GM19324 (cell line): ENCODE results near the gene GSDMA.

ENCODE experiments used
- ATAC-seq: cut with Tn5 transposase; IDR thresholded peaks from one replicate; pipeline ENCODE4 v1.9.1; 2021; ENCODE audit warnings: mild to moderate bottlenecking, moderate library complexity; ENCODE audit not compliant: unreplicated experiment, low FRiP score

GSDMA gene

DNA sequence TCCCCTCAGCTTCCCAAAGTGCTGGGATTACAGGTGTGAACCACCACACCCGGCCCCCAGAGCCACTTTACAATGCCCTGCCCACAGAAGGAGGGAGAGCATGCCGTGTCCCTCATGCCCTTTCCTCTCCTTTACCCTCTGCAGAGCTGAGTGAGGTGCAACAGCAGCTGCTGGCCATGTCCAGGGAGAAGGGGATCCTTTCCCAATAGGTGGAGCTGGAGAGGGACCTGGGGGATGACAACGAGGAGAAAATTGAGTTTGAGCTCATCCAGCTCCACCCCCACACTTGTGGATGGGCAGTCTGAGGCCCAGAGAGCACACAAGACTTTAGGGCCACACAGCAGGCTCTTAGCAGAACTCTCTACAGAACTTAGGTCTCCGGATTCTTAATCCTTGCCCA, 7.9 kb upstream of the GSDMA start:
- no peak for ATAC-seq

DNA sequence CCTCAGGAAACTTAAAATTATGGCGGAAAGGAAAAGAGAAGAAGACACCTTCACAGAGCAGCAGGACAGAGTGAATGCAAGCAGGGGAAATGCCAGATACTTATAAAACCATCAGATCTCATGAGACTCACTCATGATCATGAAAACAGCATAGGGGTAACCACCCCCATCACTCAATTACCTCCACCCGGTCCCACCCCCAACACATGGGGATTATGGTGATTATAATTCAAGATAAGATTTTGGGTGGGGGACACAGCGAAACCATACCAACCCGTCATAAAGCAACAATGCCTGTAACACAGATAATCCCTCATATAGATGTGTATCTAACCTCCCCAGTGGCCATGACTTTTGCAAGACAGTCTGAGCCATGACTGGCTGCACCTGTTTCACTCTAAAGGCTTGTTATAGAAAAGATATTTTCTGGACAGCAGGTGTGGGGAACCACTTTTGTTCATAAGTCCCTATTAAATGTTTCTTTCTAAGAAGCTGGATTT, 7.0 kb upstream of the GSDMA start:
- no peak for ATAC-seq

DNA sequence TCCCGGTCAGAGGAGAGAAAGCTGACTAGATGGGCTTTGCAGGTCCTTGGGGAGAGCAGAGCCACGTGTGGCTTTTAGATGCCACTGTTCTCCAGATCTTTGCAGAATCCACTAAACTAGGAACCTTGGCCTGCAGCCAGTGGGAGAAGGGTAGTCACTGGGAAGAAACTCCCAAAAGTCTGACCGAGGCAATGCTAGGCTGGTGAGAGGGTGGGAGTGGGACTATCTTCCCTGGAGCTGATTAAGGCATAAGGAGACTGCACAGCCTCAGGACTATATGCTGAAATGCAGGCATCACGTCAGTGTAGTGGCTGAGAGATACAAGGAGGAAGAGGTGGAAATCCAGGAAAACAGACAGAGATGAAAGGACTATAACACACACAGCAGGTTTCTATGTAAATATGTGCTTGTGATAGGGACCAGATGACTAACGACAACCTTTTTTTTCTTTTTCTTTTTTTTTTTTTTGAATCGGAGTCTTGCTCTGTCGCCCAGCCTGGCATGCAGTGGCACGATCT, 2.2 kb upstream of the GSDMA start:
- ATAC-seq: no peak

DNA sequence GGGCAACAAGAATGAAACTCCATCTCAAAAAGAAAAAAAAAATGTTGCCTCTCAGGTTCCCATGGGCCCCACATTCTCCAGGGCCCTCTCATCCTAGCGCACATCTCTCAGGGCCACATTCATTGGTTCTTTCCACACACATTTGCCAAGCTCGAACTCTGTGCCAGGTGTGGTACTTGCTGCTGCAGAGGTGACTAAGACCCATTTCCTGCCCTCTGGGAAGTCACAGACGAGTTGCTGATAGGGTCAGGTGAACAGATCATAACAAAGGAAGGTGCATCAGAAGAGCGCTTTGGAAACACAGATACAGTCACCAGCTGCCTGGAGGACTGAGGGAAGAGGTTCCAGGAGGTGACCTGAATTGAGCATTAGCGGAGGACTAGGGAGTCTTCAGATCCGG, 1.0 kb downstream of the GSDMA start:
- no peak for ATAC-seq

DNA sequence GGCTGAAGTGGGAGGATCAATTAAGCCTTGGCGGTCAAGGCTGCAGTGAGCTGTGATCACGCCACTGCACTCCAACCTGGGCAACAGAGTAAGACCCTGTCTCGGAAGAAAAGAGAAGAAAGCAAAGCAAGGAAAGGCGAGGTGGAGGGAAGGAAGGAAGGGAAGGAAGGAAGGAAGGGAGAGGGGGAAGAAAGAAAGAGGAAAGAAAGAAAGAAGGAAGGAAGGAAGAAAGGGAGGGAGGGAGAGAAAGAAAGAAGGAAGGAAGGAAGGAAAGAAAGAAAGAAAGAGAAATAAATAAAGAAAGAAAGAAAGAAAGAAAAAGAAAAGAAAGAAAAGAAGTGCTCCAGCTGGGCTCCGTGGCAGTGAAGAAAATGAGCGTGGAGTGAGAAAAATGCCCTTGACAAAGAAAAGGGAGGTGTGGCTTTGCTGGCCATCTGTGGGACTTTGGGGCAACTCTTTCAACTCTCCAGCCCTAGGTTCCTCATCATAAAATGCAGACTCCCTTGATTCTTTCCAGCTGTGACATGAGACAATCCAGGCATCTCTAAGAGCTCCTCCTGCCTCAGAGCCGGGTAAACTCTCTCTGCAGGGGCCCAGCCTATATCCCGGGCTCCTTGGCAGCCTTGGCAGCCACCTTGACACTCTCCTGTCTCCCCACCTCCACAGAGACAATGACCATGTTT, 2.4 kb downstream of the GSDMA start:
- no peak for ATAC-seq

DNA sequence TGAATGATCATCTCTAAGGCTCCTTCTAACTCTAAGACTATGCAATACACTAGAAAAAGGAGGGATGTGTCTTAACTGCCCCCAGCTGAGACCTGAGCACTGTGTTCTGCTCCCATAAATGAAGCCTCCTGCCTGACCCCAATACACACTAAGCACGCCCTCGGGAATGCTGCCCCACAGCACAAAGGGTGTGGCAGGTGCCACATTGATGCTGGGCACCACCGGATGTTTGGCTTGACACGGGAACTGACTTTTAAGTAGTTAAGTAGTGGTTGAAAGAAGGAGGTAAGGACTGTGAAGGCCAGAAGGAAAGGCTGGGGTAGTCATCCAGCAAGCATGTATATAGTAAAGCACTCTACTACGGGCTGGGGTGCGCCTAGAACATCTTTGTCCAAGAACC, 4.0 kb downstream of the GSDMA start:
- no peak for ATAC-seq

DNA sequence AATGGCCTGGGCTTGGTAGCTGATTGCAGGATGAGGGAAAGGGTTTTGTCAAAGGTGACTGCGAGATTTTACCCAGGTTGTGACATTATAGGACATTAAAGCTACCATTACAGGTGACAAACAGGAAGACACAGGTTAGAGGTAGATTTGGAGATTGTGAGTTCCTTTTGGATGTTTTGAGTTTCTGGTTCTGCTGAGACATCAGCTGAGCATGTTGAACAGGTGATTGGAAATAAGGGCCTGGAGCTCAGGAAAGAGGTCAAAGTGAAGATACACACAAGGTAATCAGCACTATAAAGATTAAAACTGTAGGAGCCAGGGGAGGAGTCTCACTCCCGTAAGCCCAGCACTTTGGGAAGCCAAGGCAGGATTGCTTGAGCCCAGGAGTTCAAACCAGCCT, 6.0 kb downstream of the GSDMA start:
- no peak for ATAC-seq

DNA sequence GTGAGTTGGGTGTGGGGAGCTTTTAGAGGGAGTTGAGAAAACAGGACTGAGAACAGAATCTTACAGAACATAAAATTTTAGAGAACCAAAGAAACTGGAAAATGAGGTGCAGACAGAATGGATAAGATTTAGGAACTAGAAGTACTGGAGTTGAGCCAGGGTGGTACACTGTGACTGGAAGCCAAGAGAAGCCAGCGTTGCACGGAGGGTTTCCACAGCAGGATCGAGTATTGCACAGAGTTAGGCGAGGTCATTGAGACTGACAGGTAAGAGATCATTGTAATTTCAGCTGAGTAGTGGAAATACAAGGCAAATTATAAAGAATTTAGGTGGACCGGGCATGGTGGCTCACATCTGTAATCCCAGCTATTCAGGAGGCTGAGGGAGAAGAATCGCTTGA, 6.6 kb downstream of the GSDMA start:
- no peak for ATAC-seq

DNA sequence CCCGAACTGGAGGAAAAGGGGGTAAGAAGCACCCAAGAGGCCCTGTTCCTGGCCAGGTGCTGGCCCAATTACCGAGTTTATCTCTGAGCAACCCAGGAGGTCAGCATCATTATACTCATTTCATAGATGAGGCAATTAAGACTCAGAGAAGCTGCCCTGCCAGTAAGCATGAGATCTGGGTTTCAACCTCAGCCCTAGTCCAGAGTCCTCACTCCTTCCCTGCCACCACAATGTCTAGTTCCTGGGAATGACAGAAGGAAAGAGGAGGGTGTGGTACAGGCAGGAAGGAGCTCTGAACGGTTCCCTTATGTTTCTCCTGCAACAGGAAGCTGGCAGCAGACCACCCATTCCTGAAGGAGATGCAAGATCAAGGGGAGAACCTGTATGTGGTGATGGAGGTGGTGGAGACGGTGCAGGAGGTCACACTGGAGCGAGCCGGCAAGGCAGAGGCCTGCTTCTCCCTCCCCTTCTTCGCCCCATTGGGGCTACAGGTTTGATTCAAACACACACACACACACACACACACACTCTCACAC, 7.4 kb downstream of the GSDMA start:
- no peak for ATAC-seq

DNA sequence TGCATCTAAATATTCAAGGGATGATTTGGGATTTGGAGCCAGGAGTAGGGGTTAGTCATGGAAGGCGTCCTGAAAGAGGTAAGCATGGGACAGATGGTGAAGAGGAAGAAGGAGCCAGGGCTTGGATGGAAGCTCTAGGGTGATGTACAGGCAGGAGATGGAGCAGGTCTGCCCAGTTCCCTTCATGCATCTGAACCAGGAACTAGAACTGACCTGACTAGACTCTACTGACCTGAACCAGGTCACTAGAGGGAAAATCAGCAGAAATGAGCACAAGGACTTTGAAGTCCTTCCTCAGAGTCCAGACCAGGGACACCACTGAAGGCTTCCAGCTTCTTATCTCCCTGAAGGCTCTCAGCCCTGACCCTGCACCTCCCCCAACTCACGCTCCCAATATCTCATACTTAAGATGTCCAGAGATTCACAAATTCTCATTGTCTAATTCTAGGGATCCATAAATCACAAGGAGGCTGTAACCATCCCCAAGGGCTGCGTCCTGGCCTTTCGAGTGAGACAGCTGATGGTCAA, 8.3 kb downstream of the GSDMA start:
- no peak for ATAC-seq

DNA sequence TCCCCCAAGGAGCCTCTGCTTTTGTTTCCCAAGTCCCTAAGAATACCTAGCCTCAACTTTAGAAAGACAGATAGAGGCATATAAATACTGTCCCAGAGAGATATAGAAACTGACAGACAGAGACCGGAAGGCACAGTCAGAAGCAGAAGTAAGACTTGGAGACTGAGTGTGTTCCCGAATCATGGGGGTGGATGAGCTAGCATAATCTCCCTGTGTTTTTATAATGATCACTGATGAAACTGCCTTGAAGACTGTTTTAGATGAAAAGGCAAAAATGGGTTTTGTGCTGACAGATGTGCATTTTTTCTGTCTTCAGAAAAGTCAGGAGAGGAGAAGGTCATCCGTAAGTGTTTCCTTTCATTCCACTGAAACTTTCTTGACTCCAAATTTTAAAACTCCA, 9.5 kb downstream of the GSDMA start:
- no peak for ATAC-seq

DNA sequence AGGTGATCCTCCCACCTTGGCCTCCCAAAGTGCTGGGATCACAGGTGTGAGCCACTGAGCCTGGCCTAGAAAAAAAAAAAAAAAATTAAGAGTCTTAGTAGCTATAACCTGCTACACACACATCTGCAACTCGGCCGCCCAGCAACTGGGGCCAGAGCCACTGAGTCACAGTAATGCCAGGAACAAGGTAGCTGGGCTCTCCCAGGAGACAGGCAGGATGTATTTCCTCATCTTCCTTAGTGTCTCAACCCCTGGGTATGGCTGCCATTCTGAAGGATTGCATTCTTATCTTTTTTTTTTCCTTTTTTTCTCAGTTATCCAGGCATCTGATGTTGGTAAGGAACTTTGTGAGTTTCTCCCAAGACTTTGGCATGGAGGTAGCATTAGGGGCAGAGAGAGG, 10.7 kb downstream of the GSDMA start:
- ATAC-seq: no peak

DNA sequence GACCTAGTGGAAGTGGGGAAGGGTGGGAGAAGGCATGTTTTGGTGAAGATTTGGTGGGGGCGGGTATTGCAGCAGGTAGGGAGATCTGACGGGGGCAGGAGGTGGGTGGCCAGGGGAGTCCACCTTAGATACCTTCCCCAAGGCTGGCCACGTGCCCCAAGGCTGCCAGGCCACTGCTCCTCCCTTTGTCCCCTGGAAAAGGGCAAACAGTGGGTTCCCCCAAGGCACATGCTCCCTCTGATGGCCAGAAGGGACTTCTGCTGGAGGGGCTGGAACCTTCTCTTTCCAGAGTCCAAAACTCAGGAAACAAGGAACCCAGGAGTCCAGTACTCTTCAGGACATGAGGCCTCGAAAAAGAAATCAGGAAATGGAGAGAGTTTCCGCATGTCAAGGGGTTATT, 11.6 kb downstream of the GSDMA start:
- no peak for ATAC-seq

DNA sequence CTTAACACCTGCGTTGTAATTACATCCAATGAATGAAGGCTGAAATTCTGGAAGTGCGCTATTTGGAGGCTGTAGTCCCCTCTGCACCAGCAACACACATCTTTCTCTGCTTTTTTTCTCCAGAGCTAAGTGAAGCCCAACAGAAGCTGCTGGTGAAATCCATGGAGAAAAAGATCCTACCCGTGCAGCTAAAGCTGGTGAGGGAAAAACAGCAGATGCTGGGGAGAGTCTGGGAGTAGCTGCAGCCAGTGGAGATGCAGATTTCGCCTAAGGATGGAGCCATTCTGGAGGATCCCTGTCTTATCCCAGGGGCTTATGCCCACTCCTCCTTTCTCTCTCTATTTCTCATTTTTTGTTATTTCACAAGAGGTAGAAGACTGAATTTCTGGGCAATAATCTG, 13.0 kb downstream of the GSDMA start:
- ATAC-seq: no peak

DNA sequence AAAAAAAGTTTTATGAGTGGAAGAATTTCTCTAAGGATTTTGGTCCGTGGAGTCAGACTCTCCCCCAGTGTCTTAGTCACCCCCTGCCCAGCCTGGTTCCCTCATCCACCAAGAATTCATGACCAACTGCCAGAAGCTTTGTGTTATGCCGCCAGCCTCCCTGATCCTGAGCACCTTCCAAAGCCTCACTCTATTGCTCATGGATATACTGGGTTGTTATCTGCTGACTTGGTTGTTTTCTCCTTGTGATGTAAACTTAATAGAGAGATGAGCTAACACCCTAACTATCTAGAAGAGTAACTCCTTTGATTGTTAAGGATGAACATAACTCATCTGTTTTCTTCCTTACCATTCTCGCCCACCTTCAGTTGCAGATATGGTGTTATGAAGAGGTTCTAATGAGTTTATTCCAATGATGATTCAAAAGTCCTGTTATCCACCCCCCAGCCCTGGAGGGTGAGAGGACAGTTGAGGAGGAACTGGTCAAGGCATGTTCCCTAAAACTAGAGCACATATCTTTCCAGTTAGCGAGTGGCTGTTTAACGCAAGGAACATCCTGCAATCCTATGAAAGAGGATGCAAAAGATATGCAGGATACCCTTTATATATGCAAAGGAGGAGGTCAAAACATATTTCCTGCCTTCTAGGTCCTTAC, 16.3 kb downstream of the GSDMA start:
- ATAC-seq: no peak

DNA sequence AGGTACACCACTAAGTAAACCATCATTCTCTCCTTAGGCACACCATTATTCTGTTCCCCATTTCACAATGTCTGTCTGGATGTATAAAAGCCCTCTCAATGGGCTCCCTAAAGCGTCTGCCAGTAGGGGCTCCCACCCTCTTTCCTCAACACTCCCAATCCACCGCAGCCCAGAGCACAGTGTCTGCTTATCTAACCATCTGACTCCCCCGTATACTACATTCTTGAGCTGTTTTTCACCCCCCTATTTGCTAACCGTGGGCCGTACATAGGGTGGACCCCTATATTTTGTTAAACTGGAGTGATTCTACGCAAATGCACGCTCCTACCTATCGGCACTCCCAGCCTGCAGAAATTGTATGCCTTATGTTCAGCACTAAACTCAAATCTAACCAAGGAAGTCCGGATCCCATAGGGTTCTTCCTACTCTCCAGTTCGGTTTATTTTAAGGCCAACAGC, 17.1 kb downstream of the GSDMA start:
- peak; percentile 1 for ATAC-seq

DNA sequence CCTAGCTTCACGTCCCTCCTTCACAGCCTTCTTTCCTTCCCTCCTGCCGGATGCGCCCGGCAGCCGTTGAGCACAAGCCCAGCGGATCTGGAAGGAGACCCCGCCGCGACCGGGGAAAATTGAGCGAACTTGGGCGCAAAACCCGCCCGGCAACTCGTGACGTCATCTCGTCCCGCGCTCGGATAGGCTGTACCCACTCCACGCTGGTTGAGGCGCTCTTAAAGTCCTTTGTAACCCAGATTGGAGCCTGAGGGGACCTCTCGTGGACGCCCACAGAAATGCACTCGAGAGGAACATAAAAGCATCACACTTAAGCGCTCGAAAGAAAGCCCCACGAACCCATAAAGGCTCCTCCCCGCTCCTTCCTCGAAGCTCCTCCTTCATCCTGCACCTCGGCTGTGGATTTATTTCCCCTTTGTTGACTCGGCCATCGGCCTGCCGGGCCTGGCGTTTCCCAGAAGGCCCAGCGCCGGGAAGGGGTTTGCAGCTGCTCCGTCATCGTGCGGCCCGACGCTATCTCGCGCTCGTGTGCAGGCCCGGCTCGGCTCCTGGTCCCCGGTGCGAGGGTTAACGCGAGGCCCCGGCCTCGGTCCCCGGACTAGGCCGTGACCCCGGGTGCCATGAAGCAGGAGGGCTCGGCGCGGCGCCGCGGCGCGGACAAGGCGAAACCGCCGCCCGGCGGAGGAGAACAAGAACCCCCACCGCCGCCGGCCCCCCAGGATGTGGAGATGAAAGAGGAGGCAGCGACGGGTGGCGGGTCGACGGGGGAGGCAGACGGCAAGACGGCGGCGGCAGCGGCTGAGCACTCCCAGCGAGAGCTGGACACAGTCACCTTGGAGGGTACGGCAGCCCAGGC, 17.8 kb downstream of the GSDMA start, which contains the start of gene PSMD3:
Gene PSMD3 (plus strand): TSS at position 457 of the 856 bp plus-strand sequence. CDS start 164 bp downstream, at position 621.
- peak; percentile 90 for ATAC-seq

DNA sequence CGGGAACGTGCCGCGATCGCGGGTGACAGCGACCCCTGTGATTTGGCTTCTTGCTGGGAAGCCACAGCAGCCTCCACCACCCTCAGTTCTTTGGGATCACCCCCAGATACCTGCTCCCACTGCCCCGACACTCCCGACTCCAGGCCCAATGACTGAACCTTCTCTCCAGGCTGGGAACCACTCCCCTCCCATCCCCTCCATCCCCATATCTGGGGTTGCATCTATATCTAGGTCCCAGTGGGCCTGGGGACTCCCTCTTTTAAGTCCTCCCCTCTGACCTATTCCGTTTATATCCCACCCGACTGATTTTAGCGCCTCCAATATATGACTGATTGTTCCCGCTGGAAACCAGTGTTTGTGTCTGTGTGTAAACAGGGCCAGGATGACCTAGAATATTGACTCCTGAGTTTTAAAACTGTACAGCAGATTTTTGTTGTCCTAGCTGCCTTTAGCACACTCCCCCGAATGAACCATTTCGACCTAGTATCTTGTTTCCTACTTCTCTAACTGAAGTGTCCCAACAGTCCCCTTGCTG, 18.5 kb downstream of the GSDMA start:
- ATAC-seq: no peak

DNA sequence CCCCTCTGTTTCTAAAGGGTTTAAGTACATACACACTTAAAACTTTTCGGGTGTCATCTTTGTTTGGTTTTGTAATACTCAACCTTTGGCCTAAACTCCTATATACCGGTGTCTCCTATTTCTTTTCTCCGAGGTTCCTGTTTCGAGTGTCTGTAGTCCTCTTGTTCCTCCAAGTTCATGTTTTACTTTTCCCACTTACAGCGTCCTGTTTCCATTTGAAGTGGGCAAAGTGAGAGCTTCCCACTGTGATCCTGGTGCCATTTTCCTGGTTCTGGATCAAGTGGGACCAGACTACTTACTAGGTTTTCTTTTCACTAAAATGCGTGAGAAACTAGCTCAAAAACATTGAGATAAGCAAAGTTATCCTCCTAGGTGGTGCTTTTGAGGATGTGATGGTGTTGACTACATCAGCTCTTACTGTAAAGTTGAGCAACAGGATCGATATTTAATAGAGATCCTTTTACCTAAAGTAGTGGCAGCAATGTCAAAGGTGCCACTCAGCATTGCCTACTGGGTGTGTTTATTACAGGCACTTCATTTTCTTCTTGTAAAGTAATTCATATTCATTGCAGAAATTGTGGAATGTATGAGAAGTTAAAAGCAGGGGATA, 19.1 kb downstream of the GSDMA start:
- no peak for ATAC-seq
